T-cell (primary cell): ENCODE measurements around the gene FANCF. TPM values are rescaled to one million over a fixed set of nuclear protein-coding genes. Genes with fewer than 3 reads are reported as not detected.
"Not testable (repeated sequence)": the region's sequence is repeated elsewhere in the genome, so short reads cannot be mapped to it uniquely, and the experiment has no call there.

Experiments
- ATAC-seq, 4 experiments: fragments of 200-7000 bp in 3 of 4; fragments of 150-1000 bp in 1 of 4; cut with Tn5 transposase; replicated peaks in 1 of 4; 1 replicate in 3 of 4; 2 replicates in 1 of 4; pipeline ENCODE4 v1.10.0; 2021; ENCODE audit warnings: moderate library complexity in 3 of 4, mild to moderate bottlenecking in 2 of 4, moderate number of reproducible peaks in 1 of 4
- CTCF ChIA-PET, 2 donors: fragments of 300-600 bp; sonication (Branson Sonifier 250); formaldehyde crosslinking; loops; one replicate each; lab custom pipeline; 2022; ENCODE audit warnings: antibody characterized with exemption in 2 of 2; lab: Charles Lee
- POLR2A ChIA-PET, 2 donors: fragments of 300-600 bp; sonication (Branson Sonifier 250); formaldehyde crosslinking; loops; one replicate each; lab custom pipeline; 2022; ENCODE audit warnings: antibody characterized with exemption in 2 of 2; lab: Charles Lee
- DNase-seq, 35 experiments: peaks; one replicate each; pipeline versions ENCODE4 v3.0.0 to v3.0.0-alpha.2; 2013 to 2023
- H3K27ac ChIP-seq: one replicate; pipeline ENCODE4 v1.5.1; 2013; ENCODE audit warnings: low read length
- H3K27me3 ChIP-seq, 2 experiments: replicated peaks in 1 of 2; 1 replicate in 1 of 2; 2 replicates in 1 of 2; pipeline versions ENCODE4 v1.6.1 to v1.7.0; 2013; ENCODE audit warnings: low read length in 1 of 2, mixed read lengths in 1 of 2; ENCODE audit not compliant: control insufficient read depth in 2 of 2, insufficient read depth in 2 of 2; ENCODE audit errors: extremely low read depth in 1 of 2
- H3K36me3 ChIP-seq, 2 donors: 1 replicate in 1 of 2; 2 replicates in 1 of 2; pipeline versions ENCODE4 v1.6.1 to v1.7.0; 2013; ENCODE audit warnings: low read length in 1 of 2; ENCODE audit not compliant: control insufficient read depth in 2 of 2, insufficient read depth in 1 of 2; ENCODE audit errors: extremely low read depth in 1 of 2
- H3K4me1 ChIP-seq, 2 experiments: 1 replicate in 1 of 2; 2 replicates in 1 of 2; pipeline versions ENCODE4 v1.6.1 to v1.7.0; 2013; ENCODE audit warnings: low read length in 2 of 2, mixed read lengths in 1 of 2; ENCODE audit not compliant: insufficient read depth in 2 of 2, control insufficient read depth in 1 of 2; ENCODE audit errors: extremely low read depth in 1 of 2
- H3K4me3 ChIP-seq, 2 donors: 1 replicate in 1 of 2; 2 replicates in 1 of 2; pipeline versions ENCODE4 v1.5.1 to v1.7.0; 2013; ENCODE audit warnings: mild to moderate bottlenecking in 2 of 2, low read length in 1 of 2, moderate library complexity in 1 of 2; ENCODE audit not compliant: control insufficient read depth in 1 of 2; ENCODE audit errors: extremely low read depth in 1 of 2
- H3K9me3 ChIP-seq: 2 replicates; pipeline ENCODE4 v1.7.0; 2013
- H3K27ac Mint-ChIP-seq, 2 donors: one replicate each; pipeline ENCODE4 v1.8.0; 2020 to 2021; ENCODE audit warnings: mild to moderate bottlenecking in 2 of 2, mixed read lengths in 2 of 2
- H3K27me3 Mint-ChIP-seq, 2 donors: one replicate each; pipeline ENCODE4 v1.8.0; 2021 to 2022; ENCODE audit warnings: mixed read lengths in 2 of 2
- H3K36me3 Mint-ChIP-seq: one replicate; pipeline ENCODE4 v1.8.0; 2021; ENCODE audit warnings: mixed read lengths
- H3K4me1 Mint-ChIP-seq, 3 donors: one replicate each; pipeline ENCODE4 v1.8.0; 2020 to 2022; ENCODE audit warnings: mixed read lengths in 3 of 3, mild to moderate bottlenecking in 1 of 3
- H3K4me3 Mint-ChIP-seq, 3 donors: one replicate each; pipeline ENCODE4 v1.8.0; 2020 to 2022; ENCODE audit warnings: mild to moderate bottlenecking in 3 of 3, mixed read lengths in 3 of 3, moderate library complexity in 3 of 3
- H3K9me3 Mint-ChIP-seq, 3 donors: one replicate each; pipeline ENCODE4 v1.8.0; 2020 to 2022; ENCODE audit warnings: mixed read lengths in 3 of 3
- WGBS: methylation state at CpG from one replicate; pipeline ENCODE4 v1.1.5; 2013; ENCODE audit warnings: missing lambda C conversion rate; ENCODE audit not compliant: insufficient coverage; 5-methylcytosine and 5-hydroxymethylcytosine counted together
- total RNA-seq, 35 experiments: library from RNA in 6 of 35; stranded (reverse) in 6 of 35; fragments of 120-200 nt in 1 of 35; gene quantifications; one replicate each; pipeline versions ENCODE4 v1.2.1 to v1.2.4 and lab custom pipeline; 2013 to 2026

FANCF gene
- total RNA-seq, 5 donors from 2014 or later (not counting 1 experiment from before 2014, with no cell fraction given), result 8.5 to 23.5 (median 22.2) TPM

DNA sequence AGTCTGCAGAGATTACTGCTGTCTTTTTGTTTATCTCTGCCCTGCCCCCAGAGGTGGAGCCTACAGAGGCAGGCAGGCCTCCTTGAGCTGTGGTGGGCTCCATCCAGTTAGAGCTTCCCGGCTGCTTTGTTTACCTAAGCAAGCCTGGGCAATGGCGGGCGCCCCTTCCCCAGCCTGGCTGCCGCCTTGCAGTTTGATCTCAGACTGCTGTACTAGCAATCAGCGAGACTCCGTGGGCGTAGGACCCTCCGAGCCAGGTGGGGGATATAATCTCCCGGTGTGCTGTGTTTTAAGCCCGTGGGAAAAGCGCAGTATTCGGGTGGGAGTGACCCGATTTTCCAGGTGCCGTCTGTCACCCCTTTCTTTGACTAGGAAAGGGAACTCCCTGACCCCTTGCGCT, 26.7 kb upstream of the FANCF start:
- CTCF ChIA-PET, H3K27me3 ChIP-seq, POLR2A ChIA-PET, H3K36me3 ChIP-seq, H3K9me3 ChIP-seq, DNase-seq, H3K4me1 ChIP-seq, H3K27me3 Mint-ChIP-seq, H3K27ac Mint-ChIP-seq, H3K4me3 ChIP-seq, H3K36me3 Mint-ChIP-seq, H3K27ac ChIP-seq, H3K9me3 Mint-ChIP-seq, H3K4me3 Mint-ChIP-seq, ATAC-seq: not testable (repeated sequence)
- 83% methylated on average over 11 of the region's 15 CpGs for WGBS
- H3K4me1 Mint-ChIP-seq, result peaks cover 16 to 43% (median 23%) of the 10 kb centered on the region in 3 donors

DNA sequence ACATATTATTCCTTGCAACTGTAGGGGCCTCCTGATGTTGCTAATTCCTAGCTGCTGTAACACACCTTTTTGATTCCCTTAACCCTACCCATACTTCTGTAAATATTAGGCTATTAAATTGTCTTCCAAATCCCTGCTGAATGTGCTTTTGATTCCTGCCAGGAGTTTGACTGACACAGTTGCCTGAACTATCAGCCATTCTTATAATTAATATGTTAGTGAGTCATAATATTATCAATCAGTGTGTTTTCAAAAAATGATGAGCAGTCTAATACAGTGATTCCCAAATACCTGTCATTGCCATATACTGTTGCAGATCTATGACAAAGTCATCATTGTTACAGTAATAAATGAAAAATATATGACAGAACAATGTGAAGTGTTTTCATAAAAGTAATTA, 15.9 kb upstream of the FANCF start:
- no peaks in the 10 kb centered on the region for H3K9me3 ChIP-seq

DNA sequence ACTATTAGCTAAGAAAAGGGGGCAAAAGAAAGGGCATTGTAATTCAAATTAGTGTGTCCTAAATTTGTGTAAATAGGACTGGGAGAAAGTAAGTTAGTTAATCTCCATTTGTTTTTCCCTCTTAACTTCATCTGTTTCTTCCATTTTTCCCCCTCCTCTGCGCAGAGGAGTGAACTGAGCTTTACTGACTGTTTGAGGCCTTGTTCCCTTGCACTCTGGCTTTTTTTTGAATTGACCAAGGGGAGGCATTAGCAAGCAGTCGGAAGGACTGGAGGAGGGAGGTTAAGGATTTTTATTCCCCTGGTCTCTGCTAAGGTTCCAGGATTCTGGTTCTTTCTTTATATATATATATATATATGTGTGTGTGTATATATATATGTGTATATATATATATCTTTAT, 15.2 kb upstream of the FANCF start:
- Histone ChIP-seq H3K27ac (no peak overlapping the region), H3K4me1 (no peaks in the 10 kb centered on the region), H3K9me3 (no peaks in the 10 kb centered on the region), H3K4me3 (no peak overlapping the region), H3K27me3 (no peaks in the 10 kb centered on the region), H3K36me3 (no peaks in the 10 kb centered on the region)
- Mint-ChIP-seq H3K27me3 (no peaks in the 10 kb centered on the region), H3K9me3 (no peaks in the 10 kb centered on the region), H3K36me3 (peaks cover 2% of the 10 kb centered on the region), H3K4me3 (no peak overlapping the region), H3K27ac (no peak overlapping the region), H3K4me1 (peaks cover 0 to 1% (median 0%) of the 10 kb centered on the region in 3 donors)
- CTCF ChIA-PET, result no interaction called here
- DNase-seq (no peak), ATAC-seq (no peak)
- WGBS, result no CpG with 5 or more reads among the region's 2 CpGs
- POLR2A ChIA-PET, result no interaction called here

More for the DNA sequence above, 15.9 kb upstream of the FANCF start:
- H3K4me3 Mint-ChIP-seq, result no peak overlapping the region
- ATAC-seq (no peak), DNase-seq (no peak)
- CTCF ChIA-PET, result no interaction called here
- no peaks in the 10 kb centered on the region for H3K27me3 ChIP-seq
- H3K27me3 Mint-ChIP-seq, result no peaks in the 10 kb centered on the region
- no peaks in the 10 kb centered on the region for H3K36me3 ChIP-seq
- H3K4me3 ChIP-seq, result no peak overlapping the region
- no peak overlapping the region for H3K27ac ChIP-seq
- no peak overlapping the region for H3K27ac Mint-ChIP-seq
- POLR2A ChIA-PET, result no interaction called here
- peaks cover 2% of the 10 kb centered on the region for H3K36me3 Mint-ChIP-seq
- no peaks in the 10 kb centered on the region for H3K4me1 ChIP-seq
- H3K4me1 Mint-ChIP-seq, result peaks cover 0 to 1% (median 0%) of the 10 kb centered on the region in 3 donors
- no peaks in the 10 kb centered on the region for H3K9me3 Mint-ChIP-seq

DNA sequence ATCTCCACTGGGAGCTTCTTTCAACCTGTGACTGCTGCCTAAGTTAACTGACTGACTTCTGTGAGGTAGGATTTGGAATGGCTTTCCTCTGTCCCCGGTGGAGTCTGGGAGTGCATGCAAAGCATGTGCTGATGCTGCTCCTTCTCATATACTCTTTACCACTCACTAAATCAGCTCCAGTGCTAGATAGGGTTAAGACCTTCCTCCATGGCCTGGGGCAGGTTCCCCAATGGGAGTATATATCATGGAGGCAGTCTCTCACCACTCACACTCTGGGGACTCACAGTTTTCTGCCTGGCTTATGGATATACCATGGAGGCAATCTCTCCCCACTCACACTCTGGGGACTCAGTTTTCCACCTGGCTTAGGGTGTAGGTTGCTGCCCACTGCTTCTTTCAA, 10.1 kb upstream of the FANCF start:
- no peaks in the 10 kb centered on the region for H3K9me3 Mint-ChIP-seq
- CTCF ChIA-PET, result interaction anchor here (1.1 kb wide), 2 partner anchors 8 to 10 kb away, joined by 4 read pairs; partner anchors contain the start of gene FANCF (in 1 of the 2)
- ATAC-seq, result peak in 1 of 4 experiments; percentile 33
- WGBS, result no CpG with 5 or more reads among the region's 1 CpG
- H3K36me3 ChIP-seq, result no peaks in the 10 kb centered on the region
- H3K36me3 Mint-ChIP-seq, result peaks cover 4% of the 10 kb centered on the region
- POLR2A ChIA-PET, result no interaction called here
- H3K4me3 ChIP-seq, result no peak overlapping the region
- H3K27me3 Mint-ChIP-seq, result no peaks in the 10 kb centered on the region
- H3K4me1 Mint-ChIP-seq, result peaks cover 0 to 8% (median 1%) of the 10 kb centered on the region in 3 donors
- no peak overlapping the region for H3K27ac ChIP-seq
- H3K4me3 Mint-ChIP-seq, result no peak overlapping the region
- H3K27me3 ChIP-seq, result no peaks in the 10 kb centered on the region
- no peaks in the 10 kb centered on the region for H3K4me1 ChIP-seq
- no peak overlapping the region for H3K27ac Mint-ChIP-seq
- no peaks in the 10 kb centered on the region for H3K9me3 ChIP-seq
- DNase-seq, result no peak

DNA sequence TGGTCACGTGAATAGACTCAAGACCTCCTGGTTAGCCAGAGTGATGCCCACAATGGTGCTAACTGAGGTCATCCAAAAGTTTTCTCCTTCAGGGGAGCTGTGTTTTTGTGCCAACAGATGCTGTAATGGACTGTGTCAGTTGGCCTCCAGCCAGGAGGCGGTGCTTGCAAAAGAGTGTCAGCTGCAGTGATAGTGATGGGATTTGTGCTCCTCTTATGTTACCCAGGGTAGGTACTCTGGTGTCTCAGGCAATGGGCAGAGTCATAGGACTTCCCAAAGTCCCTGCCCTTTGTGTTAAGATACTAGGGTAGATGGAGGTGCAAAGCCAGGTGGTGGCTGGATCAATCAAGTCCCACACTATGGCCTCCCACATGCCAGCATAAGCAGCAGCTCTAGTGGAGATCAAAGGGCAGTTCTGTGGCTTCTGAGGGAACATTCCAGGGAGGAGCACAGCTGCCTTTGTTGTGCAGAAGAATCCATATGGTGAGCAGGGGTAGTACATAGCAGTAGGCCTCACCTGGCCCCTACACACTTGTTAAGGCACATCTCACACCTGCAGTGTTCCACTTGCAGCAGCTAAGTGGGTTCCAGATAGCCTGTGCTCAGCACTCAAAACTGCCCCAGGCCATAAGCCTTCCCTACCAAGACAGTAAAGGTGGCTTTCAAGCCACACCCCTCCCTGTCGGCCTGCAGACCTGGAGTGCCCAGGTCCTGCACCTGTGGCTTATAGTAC, 9.4 kb upstream of the FANCF start:
- peaks cover 4% of the 10 kb centered on the region for H3K36me3 Mint-ChIP-seq
- peak in 1 of 4 experiments; percentile 23 for ATAC-seq

DNA sequence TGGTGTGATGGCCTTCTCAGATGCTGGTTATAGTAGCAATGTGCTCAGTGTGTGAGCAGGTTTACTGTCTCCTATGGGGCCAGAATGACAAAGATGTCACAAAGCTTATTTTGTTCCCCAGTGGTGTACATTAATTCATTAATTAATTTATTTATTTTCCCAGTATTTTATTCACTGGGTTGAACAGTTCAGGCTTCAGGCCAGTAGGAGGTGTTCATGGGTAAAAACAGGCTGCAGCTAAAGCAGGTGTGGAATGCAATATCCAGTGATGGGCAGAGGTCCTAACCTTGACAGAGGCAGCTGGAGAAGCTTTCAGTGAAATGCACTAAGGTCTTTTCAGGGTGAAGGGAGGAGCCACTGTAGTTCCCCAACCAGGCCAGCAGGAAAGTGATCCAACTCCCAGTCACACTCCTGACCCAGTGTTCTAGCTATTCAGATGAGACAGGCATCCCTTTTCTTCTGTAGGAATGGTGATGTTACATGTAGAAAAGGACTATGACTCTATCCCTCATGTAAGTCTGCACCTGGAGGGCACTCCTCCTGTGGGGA, 7.8 kb upstream of the FANCF start:
- no peak overlapping the region for H3K27ac ChIP-seq
- POLR2A ChIA-PET, result interaction anchor here in 1 of 2 donors (0.6 kb wide), 1 partner anchor 66 kb away, joined by 3 read pairs; no protein-coding TSS in a partner anchor
- DNase-seq, result no peak
- CTCF ChIA-PET, result no interaction called here
- H3K27me3 ChIP-seq, result no peaks in the 10 kb centered on the region
- no peaks in the 10 kb centered on the region for H3K9me3 ChIP-seq
- Mint-ChIP-seq H3K4me1 (peaks cover 0 to 12% (median 1%) of the 10 kb centered on the region in 3 donors), H3K27ac (no peak overlapping the region), H3K27me3 (no peaks in the 10 kb centered on the region), H3K4me3 (no peak overlapping the region), H3K36me3 (peaks cover 4% of the 10 kb centered on the region), H3K9me3 (no peaks in the 10 kb centered on the region)
- H3K36me3 ChIP-seq, result no peaks in the 10 kb centered on the region
- H3K4me3 ChIP-seq, result no peak overlapping the region
- no peaks in the 10 kb centered on the region for H3K4me1 ChIP-seq
- ATAC-seq, result no peak

More for the DNA sequence above, 9.4 kb upstream of the FANCF start:
- Histone ChIP-seq H3K27me3 (no peaks in the 10 kb centered on the region), H3K9me3 (no peaks in the 10 kb centered on the region), H3K4me3 (no peak overlapping the region), H3K4me1 (no peaks in the 10 kb centered on the region), H3K36me3 (no peaks in the 10 kb centered on the region), H3K27ac (no peak overlapping the region)
- POLR2A ChIA-PET, result no interaction called here
- H3K4me3 Mint-ChIP-seq, result no peak overlapping the region
- peaks cover 0 to 12% (median 1%) of the 10 kb centered on the region in 3 donors for H3K4me1 Mint-ChIP-seq
- CTCF ChIA-PET, result interaction anchor here (1.1 kb wide), 2 partner anchors 7 to 9 kb away, joined by 4 read pairs; partner anchors contain the start of gene FANCF (in 1 of the 2)
- H3K27me3 Mint-ChIP-seq, result no peaks in the 10 kb centered on the region
- no peak for DNase-seq
- no peaks in the 10 kb centered on the region for H3K9me3 Mint-ChIP-seq
- WGBS, result 100% methylated on average over 2 of the region's 3 CpGs
- no peak overlapping the region for H3K27ac Mint-ChIP-seq
